ENCODE results near the gene RASGRP4. TPM values are rescaled to one million over a fixed set of nuclear protein-coding genes. Genes with fewer than 3 reads are reported as not detected.

RASGRP4 gene
- total RNA-seq, 4 donors from 2014 or later: 1.5 to 19.8 (median 1.7) TPM; not detected in 1

GRCh38 chr19:38434549-38435051 is 8.6 kb upstream of the RASGRP4 start:
- Histone ChIP-seq H3K4me3 (no peak overlapping the region), H3K9me3 (no peaks in the 10 kb centered on the region), H3K27me3 (peaks cover 45% of the 10 kb centered on the region), H3K4me1 (no peaks in the 10 kb centered on the region), H3K27ac (no peak overlapping the region), H3K36me3 (no peaks in the 10 kb centered on the region)
- no peak for TF ChIP-seq POLR2AphosphoS5 (IDR thresholded peaks at IDR 0.05)
- no peak for TF ChIP-seq CTCF (IDR thresholded peaks at IDR 0.05)
- TF ChIP-seq EP300 (IDR thresholded peaks at IDR 0.05; ENCODE audit: low read depth): no peak
- TF ChIP-seq POLR2A (IDR thresholded peaks at IDR 0.05): no peak
- peak; percentile 16 for DNase-seq
- intact Hi-C loops (cut with DNase I; ENCODE audit: low total_unique reads) (no loop called here), in situ Hi-C loops (cut with MboI; ENCODE audit: low pct_ligation_motif_present in 1 of 4, low pct_unique_long_range_greater_than_20kb in 1 of 4, low sequenced_read_pairs in 3 of 4) (no loop called here)
- 15 to 37% methylated on average over 2 to 10 of the region's 13 CpGs for WGBS, 2 donors (ENCODE audit: low coverage in 1 of 2)

GRCh38 chr19:38433268-38433733 is 7.3 kb upstream of the RASGRP4 start, which contains the start of gene RYR1:
TSS of gene RYR1 (plus strand) at chr19:38433691. CDS start at chr19:38433830, 139 bp downstream.
- TF ChIP-seq EP300 (IDR thresholded peaks at IDR 0.05; ENCODE audit: low read depth) (no peak), POLR2AphosphoS5 (IDR thresholded peaks at IDR 0.05) (no peak), POLR2A (IDR thresholded peaks at IDR 0.05) (no peak), CTCF (IDR thresholded peaks at IDR 0.05) (no peak)
- Histone ChIP-seq H3K4me1 (no peaks in the 10 kb centered on the region), H3K4me3 (peak within 1 kb of the TSS in 1 of 4 donors; percentile 7), H3K9me3 (no peaks in the 10 kb centered on the region), H3K27me3 (peaks cover 45% of the 10 kb centered on the region), H3K36me3 (no peaks in the 10 kb centered on the region), H3K27ac (no peak within 1 kb of the TSS)
- peak; percentile 40 for DNase-seq
- 26% methylated on average over 14 of the region's 20 CpGs; no CpG with 5 or more reads in 1 of the 2 donors for WGBS, 2 donors (ENCODE audit: low coverage in 1 of 2)
- in situ Hi-C loops (cut with MboI; ENCODE audit: low pct_ligation_motif_present in 1 of 4, low pct_unique_long_range_greater_than_20kb in 1 of 4, low sequenced_read_pairs in 3 of 4): no loop called here
- intact Hi-C loops (cut with DNase I; ENCODE audit: low total_unique reads): no loop called here

GRCh38 chr19:38430931-38431330 is 4.9 kb upstream of the RASGRP4 start:
- no peaks in the 10 kb centered on the region for H3K9me3 ChIP-seq
- no peaks in the 10 kb centered on the region for H3K36me3 ChIP-seq
- no peak for DNase-seq
- in situ Hi-C loops (cut with MboI; ENCODE audit: low pct_ligation_motif_present in 1 of 4, low pct_unique_long_range_greater_than_20kb in 1 of 4, low sequenced_read_pairs in 3 of 4) (no loop called here), intact Hi-C loops (cut with DNase I; ENCODE audit: low total_unique reads) (no loop called here)
- H3K27ac ChIP-seq: no peak overlapping the region
- no peaks in the 10 kb centered on the region for H3K4me1 ChIP-seq
- WGBS, 2 donors (ENCODE audit: low coverage in 1 of 2): 72 to 100% methylated on average over 3 to 7 of the region's 7 CpGs
- H3K4me3 ChIP-seq: no peak overlapping the region
- H3K27me3 ChIP-seq: peaks cover 45% of the 10 kb centered on the region
- TF ChIP-seq CTCF (IDR thresholded peaks at IDR 0.05): no peak
- TF ChIP-seq EP300 (IDR thresholded peaks at IDR 0.05; ENCODE audit: low read depth): no peak
- no peak for TF ChIP-seq POLR2AphosphoS5 (IDR thresholded peaks at IDR 0.05)
- no peak for TF ChIP-seq POLR2A (IDR thresholded peaks at IDR 0.05)

- WGBS, 2 donors (ENCODE audit: low coverage in 1 of 2): 83 to 89% methylated on average over 1 to 2 of the region's 2 CpGs
- TF ChIP-seq POLR2A (IDR thresholded peaks at IDR 0.05) (no peak), CTCF (IDR thresholded peaks at IDR 0.05) (no peak)
- Histone ChIP-seq H3K36me3 (no peaks in the 10 kb centered on the region), H3K4me3 (no peak overlapping the region), H3K4me1 (no peaks in the 10 kb centered on the region), H3K27ac (no peak overlapping the region), H3K9me3 (no peaks in the 10 kb centered on the region), H3K27me3 (peaks cover 40% of the 10 kb centered on the region)
- DNase-seq: no peak
- intact Hi-C loops (cut with DNase I; ENCODE audit: low total_unique reads): no loop called here
- in situ Hi-C loops (cut with MboI; ENCODE audit: low pct_ligation_motif_present in 1 of 4, low pct_unique_long_range_greater_than_20kb in 1 of 4, low sequenced_read_pairs in 3 of 4): no loop called here
Observed at GRCh38 chr19:38429811-38430156, 3.8 kb upstream of the RASGRP4 start.

Measured in transverse colon (tissue), 4 donors.